HG02970 (cell line): ENCODE results near the gene ODC1.
"Not testable (repeated sequence)": the region's sequence is repeated elsewhere in the genome, so short reads cannot be mapped to it uniquely, and the experiment has no call there.

Experiments used
- ATAC-seq: cut with Tn5 transposase; IDR thresholded peaks from one replicate; pipeline ENCODE4 v1.9.1; 2021; ENCODE audit warnings: mild to moderate bottlenecking, moderate library complexity, moderate number of reproducible peaks; ENCODE audit not compliant: unreplicated experiment, low FRiP score

The ODC1 gene

DNA sequence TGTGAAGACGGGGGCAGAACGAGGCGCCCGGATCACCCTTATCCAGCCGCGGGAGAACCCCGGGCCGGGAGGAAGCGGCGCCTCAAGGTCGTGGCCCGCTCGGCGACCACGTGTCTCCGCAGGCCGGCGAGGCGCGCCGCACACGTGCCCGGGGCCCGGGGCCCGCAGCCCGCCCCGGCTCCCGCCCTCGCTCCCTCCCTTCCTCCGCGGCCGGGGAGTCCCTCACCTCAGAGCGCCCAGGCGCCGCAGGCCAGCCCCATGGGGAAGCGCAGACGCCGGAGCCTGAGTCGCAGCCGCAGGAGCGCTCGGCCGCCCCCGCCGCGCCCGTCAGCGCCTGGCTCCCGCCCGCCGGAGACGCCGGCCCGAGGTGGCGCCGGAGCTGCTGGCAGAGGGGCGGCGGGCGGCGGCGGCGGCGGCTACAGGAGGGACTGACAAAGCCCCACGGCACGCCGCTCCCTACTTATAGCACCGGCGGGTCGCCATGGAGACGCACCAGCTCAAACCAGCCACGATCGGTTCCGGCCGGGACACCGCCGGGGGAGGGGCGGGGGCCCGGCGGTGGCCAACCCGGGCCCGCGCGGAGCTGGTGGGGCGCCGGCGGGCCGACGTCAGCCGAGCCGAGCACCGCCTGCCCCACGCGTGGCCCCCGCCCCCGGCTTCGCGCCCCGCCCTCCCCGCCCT is at the start of gene ODC1:
Gene ODC1, minus strand, starts transcription at position 433 of the 681 bp plus-strand sequence. CDS start 3,295 bp downstream, outside the sequence.
- ATAC-seq, result peak; percentile 73

- ATAC-seq, result no peak
These were observed 49.7 kb upstream of the ODC1 start for GRCh38 chr2:10497797-10498251.

DNA sequence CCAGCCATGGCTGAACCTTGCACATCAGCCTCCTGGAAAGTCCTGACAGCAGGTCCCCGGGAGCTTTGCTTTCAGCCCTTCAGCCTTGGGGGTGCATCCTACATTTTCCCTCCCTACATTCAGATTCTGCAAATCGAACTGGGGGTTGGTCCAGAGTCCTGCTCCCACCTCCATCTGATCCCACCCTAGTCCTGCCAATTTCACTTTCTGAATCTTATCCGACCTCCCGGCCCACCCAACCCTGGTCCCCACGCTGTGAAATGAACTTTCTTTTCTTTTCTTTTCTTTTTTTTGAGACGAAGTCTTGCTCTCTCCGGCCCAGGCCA is 47.8 kb upstream of the ODC1 start:
- no peak for ATAC-seq

DNA sequence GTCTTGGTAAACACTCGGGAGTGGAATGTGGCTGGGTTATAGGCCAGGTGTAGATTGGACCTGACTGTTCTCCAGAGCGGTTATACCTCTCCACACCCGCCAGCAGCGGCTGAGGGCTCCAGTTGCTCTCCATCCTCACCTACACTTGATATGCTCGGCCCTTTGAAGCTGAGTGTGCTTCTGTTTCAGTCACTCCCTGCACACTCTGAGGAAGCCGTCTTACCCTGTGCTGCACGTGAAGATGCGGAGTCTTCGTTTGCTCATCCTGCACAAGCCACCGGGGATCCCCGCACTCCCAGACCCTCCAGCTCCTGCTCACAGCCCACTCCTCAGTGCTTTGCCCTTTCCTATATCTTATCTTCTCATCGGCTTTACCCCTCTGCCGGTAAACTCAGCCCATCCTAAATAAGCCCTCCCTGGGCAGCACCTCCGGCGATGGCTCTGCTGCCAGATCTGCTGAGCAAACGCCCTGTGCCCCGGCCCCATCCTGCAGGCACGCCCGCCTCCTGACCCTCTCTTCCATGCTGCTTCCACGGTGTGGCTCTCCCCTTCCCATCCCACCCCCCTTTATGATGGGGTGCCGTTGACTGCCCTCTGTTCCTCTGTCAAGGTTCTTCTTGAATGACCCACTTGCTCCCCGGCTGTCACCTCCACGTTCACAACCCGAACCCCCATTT is 47.3 kb upstream of the ODC1 start:
- no peak for ATAC-seq

DNA sequence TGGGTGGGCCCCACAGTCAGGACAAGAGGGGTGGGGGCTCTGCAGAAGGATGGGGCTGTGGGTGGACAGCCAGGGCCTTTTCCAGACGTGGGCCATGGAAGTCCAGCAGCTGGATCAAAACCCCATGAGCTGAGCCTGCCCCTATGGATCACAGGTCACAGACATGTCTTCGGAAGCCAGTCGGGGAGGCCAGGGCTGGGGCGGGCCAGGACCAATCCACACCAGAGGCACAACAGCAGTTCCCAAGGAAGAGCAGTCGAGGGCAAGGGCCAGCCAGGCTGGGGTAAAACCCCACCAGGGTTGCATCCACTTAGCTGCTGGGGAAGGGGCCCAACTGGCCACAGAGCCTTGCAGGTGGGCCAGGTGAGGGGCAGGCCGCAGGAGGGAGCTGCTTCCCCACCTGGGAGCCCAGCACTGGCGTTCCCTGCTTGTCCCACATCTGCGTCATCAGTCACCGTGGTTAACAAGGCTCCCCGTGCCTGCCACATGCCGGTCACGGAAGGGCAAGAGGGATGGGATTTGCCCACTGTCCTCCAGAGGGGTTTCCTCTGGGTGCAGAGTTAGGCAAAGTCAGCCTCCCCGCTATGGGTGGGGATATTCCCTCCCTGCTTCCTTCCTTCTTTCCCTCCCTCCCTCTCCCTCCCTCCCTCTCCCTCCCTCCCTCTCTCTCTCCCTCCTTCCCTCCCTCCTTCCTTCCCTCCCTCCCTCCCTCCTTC is 46.4 kb upstream of the ODC1 start:
- ATAC-seq, result no peak

DNA sequence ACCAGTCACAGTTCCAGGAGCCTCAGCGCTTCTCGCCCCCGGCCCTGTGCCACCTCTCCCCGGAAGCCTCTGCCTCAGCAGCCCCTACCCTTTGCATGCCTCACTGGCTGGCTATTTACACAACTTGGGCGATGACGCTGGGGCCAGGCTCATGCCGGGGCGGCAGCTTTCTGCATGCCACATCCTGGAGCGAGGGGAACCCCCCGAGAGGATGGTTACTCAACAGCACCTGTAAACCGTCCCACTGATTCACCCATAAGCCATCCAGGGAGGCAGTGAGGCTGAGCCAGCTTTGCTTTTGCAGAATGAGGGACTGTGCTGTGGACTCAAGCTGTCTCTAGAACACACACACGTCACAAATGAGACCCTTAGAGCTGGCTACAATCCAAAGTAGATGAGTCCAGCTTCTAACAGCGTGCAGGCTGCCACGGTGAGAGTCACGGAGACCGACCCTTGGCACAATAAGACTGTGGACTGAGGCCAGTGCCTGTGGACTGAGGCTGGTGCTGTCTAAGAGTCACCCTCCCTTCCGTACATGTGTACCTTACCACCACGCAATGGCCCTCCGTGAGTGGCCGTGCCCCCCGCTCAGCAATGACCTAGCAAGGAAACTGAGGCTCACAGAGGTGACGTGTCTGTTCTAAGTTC is 45.6 kb upstream of the ODC1 start:
- no peak for ATAC-seq

- ATAC-seq, result no peak
These were observed 45.0 kb upstream of the ODC1 start for GRCh38 chr2:10493075-10493633.

DNA sequence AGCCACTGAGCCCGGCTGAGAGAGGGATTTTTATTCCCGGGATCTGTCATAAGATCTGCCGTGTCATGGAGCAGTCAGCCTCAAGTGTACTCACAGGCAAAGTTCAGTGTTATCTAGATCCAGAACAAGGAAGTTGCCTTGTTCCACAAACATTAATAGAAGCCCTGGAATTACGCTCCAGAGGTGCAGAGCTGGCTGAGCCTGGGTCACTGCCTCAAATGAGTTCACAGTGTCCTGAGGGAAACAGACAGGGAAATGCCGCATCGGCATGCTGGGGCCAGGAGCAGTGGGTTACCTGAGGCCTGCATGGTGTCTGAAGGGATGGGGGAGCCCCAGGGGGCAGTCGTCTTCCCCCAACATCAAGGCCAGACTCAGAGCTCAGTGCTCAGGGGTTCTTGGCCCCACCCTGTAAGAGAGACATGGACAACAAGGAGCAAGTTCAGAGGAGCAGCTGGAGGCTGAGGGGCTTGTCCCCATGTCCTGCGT is 42.7 kb upstream of the ODC1 start:
- no peak for ATAC-seq

GRCh38 chr2:10489842-10490555 is 41.9 kb upstream of the ODC1 start:
- ATAC-seq, result no peak

DNA sequence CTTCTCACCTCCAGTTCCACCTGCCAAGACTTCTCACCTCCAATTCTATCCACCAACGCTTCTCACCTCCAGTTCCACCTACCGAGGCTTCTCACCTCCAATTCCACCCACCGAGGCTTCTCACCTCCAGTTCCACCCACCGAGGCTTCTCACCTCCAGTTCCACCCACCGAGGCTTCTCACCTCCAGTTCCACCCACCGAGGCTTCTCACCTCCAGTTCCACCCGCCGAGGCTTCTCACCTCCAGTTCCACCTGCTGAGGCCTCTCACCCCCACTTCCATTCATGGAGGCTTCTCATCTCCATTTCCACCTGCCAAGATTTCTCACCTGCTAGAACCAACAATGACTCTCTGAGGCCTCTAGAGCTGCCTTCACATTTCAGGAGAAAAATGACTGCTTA is 40.0 kb upstream of the ODC1 start:
- not testable (repeated sequence) for ATAC-seq

DNA sequence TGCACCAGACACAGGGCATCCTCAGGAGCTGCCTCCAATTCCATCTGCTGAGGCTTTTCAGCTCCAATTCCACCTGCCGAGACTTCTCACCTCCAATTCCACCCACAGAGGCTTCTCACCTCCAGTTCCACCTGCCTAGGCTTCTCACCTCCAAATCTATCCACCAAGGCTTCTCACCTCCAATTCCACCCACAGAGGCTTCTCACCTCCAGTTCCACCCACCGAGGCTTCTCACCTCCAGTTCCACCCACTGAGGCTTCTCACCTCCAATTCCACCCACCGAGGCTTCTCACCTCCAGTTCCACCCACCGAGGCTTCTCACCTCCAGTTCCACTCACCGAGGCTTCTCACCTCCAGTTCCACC is 39.6 kb upstream of the ODC1 start:
- not testable (repeated sequence) for ATAC-seq

DNA sequence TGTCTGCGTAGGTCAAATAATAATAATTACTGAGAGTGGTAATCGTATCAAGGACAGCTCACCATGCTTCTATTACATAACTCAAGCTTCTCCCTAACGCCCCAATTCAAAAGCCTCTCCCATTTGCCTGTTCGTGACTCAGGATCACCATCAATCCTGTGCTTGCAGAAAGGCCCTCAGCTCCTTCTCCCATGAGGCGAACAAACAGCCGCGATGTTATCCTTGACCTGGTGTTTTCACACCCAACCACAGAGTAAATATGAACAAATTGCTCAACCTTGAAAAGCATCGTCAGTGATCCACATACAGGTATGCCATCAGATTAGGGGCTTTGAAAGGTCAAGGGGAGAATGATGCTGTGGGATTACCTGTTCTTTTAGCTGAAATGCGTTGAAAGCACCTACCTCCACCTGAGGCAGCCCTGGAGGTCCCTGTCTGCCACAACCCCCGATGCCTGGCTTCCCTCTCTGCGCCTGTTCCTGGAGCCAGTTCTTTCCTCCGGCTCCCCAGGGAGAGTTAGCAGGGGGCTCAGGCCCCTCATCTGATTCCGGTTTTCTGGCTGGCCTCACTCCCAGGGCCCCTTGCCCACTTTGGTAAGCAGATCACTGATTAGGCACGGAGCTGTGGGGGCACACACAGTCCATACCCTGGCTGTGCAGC is 39.1 kb upstream of the ODC1 start:
- no peak for ATAC-seq

DNA sequence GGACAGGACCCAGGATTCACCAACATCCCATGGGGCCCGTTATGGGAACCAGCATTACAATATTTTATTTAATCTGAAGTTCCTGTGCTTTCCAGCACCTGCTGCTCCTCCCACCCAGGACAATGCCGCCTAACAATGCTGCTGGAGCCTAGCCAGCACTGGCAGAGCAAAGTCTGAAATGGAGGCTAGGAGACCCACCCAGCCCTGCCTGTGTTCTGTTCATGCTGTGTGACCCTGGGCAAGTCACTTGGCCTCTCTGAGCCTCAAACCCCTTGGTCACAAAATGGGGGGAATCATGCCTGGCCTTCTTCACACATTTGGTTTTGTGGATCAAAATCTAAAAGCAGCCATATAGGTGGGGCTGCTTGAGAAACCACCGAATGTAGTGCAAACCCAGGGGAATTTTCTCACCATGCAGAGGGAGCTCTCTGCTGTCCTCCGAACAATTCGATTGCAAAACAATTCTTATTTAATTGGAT is 38.5 kb upstream of the ODC1 start:
- ATAC-seq, result no peak

GRCh38 chr2:10486091-10486490 is 38.0 kb upstream of the ODC1 start:
- ATAC-seq, result no peak

GRCh38 chr2:10482913-10483312 is 34.8 kb upstream of the ODC1 start:
- ATAC-seq, result no peak

GRCh38 chr2:10482460-10482859 is 34.3 kb upstream of the ODC1 start:
- no peak for ATAC-seq

GRCh38 chr2:10481666-10482157 is 33.6 kb upstream of the ODC1 start:
- no peak for ATAC-seq

- no peak for ATAC-seq
These were observed 33.0 kb upstream of the ODC1 start for GRCh38 chr2:10481055-10481665.
